ENCODE results near the gene SGSM2.

Gene SGSM2

GRCh38 chr17:2406271-2406902 is 69.1 kb downstream of the SGSM2 start:
- Histone ChIP-seq H3K9ac (ENCODE audit: low read length) (no peak overlapping the region), H3K36me3 (ENCODE audit: insufficient read depth, low read length) (no peaks in the 10 kb centered on the region), H3K4me1 (ENCODE audit: insufficient read depth, low read length, severe bottlenecking) (peaks cover 12% of the 10 kb centered on the region), H4K20me1 (ENCODE audit: insufficient read depth, low read length) (no peaks in the 10 kb centered on the region), H2AFZ (ENCODE audit: low read length) (no peak overlapping the region), H3F3A (ENCODE audit: insufficient read depth, low read length) (no peaks in the 10 kb centered on the region; the same call in 1 of the 2 replicates), H3K27ac (ENCODE audit: low read depth, low read length, poor library complexity, severe bottlenecking) (no peak overlapping the region), H3K9me2 (ENCODE audit: low read depth, low read length) (no peaks in the 10 kb centered on the region), H3K4me2 (ENCODE audit: low read length) (no peak overlapping the region), H3K4me3 (ENCODE audit: low read depth, low read length, poor library complexity, severe bottlenecking) (no peak overlapping the region), H3K9me3 (ENCODE audit: low read length) (no peaks in the 10 kb centered on the region), H3K27me3 (ENCODE audit: insufficient read depth, low read length) (no peaks in the 10 kb centered on the region), H3K79me2 (ENCODE audit: insufficient read depth, low read length) (no peaks in the 10 kb centered on the region)
- TF ChIP-seq EZH2 (IDR thresholded peaks at IDR 0.05; ENCODE audit: borderline replicate concordance, low read length) = no peak
- TF ChIP-seq, protein P1, sequence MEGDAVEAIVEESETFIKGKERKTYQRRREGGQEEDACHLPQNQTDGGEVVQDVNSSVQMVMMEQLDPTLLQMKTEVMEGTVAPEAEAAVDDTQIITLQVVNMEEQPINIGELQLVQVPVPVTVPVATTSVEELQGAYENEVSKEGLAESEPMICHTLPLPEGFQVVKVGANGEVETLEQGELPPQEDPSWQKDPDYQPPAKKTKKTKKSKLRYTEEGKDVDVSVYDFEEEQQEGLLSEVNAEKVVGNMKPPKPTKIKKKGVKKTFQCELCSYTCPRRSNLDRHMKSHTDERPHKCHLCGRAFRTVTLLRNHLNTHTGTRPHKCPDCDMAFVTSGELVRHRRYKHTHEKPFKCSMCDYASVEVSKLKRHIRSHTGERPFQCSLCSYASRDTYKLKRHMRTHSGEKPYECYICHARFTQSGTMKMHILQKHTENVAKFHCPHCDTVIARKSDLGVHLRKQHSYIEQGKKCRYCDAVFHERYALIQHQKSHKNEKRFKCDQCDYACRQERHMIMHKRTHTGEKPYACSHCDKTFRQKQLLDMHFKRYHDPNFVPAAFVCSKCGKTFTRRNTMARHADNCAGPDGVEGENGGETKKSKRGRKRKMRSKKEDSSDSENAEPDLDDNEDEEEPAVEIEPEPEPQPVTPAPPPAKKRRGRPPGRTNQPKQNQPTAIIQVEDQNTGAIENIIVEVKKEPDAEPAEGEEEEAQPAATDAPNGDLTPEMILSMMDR (IDR thresholded peaks at IDR 0.05; ENCODE audit: low read length) = no peak

- no peak overlapping the region for H3K4me3 ChIP-seq (ENCODE audit: low read depth, low read length, poor library complexity, severe bottlenecking)
- no peak overlapping the region for H2AFZ ChIP-seq (ENCODE audit: low read length)
- H3F3A ChIP-seq (ENCODE audit: insufficient read depth, low read length) = no peaks in the 10 kb centered on the region; the same call in 1 of the 2 replicates
- peaks cover 12% of the 10 kb centered on the region for H3K4me1 ChIP-seq (ENCODE audit: insufficient read depth, low read length, severe bottlenecking)
- H3K9me2 ChIP-seq (ENCODE audit: low read depth, low read length) = no peaks in the 10 kb centered on the region
- TF ChIP-seq, protein P1 (IDR thresholded peaks at IDR 0.05; ENCODE audit: low read length) = no peak
- TF ChIP-seq EZH2 (IDR thresholded peaks at IDR 0.05; ENCODE audit: borderline replicate concordance, low read length) = no peak
- H3K36me3 ChIP-seq (ENCODE audit: insufficient read depth, low read length) = no peaks in the 10 kb centered on the region
- no peak overlapping the region for H3K9ac ChIP-seq (ENCODE audit: low read length)
- no peaks in the 10 kb centered on the region for H4K20me1 ChIP-seq (ENCODE audit: insufficient read depth, low read length)
- H3K79me2 ChIP-seq (ENCODE audit: insufficient read depth, low read length) = no peaks in the 10 kb centered on the region
- H3K27me3 ChIP-seq (ENCODE audit: insufficient read depth, low read length) = no peaks in the 10 kb centered on the region
- no peak overlapping the region for H3K27ac ChIP-seq (ENCODE audit: low read depth, low read length, poor library complexity, severe bottlenecking)
- H3K4me2 ChIP-seq (ENCODE audit: low read length) = no peak overlapping the region
- H3K9me3 ChIP-seq (ENCODE audit: low read length) = no peaks in the 10 kb centered on the region
Measured at GRCh38 chr17:2406903-2407790, 69.8 kb downstream of the SGSM2 start.

DNA sequence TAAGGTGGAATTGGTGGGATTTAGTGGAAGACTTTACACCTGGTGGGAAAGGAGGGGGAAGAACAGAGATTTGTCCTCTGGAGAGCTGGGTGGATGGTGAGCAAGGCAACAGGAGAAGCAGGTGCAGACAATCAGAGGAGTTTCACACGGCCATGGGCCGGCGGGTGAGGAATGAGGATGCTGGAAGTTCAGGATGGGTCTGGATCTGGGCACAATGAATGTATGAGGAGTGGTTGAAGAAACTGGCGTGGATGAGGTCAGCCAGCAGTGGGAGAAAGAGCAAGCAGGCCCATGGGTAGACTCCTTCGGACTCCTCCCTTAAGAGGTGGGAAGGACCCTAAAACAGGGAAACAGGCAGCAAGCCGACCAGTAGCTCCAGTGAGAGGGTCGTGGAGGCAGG is 73.7 kb downstream of the SGSM2 start:
- Histone ChIP-seq H3K27ac (ENCODE audit: low read depth, low read length, poor library complexity, severe bottlenecking) (no peak overlapping the region), H3K79me2 (ENCODE audit: insufficient read depth, low read length) (no peaks in the 10 kb centered on the region), H4K20me1 (ENCODE audit: insufficient read depth, low read length) (no peaks in the 10 kb centered on the region), H3K4me1 (ENCODE audit: insufficient read depth, low read length, severe bottlenecking) (peaks cover 2% of the 10 kb centered on the region), H3F3A (ENCODE audit: insufficient read depth, low read length) (no peaks in the 10 kb centered on the region), H3K9me2 (ENCODE audit: low read depth, low read length) (no peaks in the 10 kb centered on the region), H3K9me3 (ENCODE audit: low read length) (no peaks in the 10 kb centered on the region), H3K4me2 (ENCODE audit: low read length) (no peak overlapping the region), H3K9ac (ENCODE audit: low read length) (no peak overlapping the region), H2AFZ (ENCODE audit: low read length) (no peak overlapping the region), H3K4me3 (ENCODE audit: low read depth, low read length, poor library complexity, severe bottlenecking) (no peak overlapping the region), H3K36me3 (ENCODE audit: insufficient read depth, low read length) (peaks cover 22% of the 10 kb centered on the region), H3K27me3 (ENCODE audit: insufficient read depth, low read length) (no peaks in the 10 kb centered on the region)
- TF ChIP-seq, protein P1 (IDR thresholded peaks at IDR 0.05; ENCODE audit: low read length) = no peak
- no peak for TF ChIP-seq EZH2 (IDR thresholded peaks at IDR 0.05; ENCODE audit: borderline replicate concordance, low read length)
